HG03103 (cell line): ENCODE results near the gene ARHGAP10.

Source experiments
- ATAC-seq: cut with Tn5 transposase; IDR thresholded peaks from one replicate; pipeline ENCODE4 v1.9.1; 2021; ENCODE audit warnings: low read depth; ENCODE audit not compliant: unreplicated experiment

ARHGAP10 gene

DNA sequence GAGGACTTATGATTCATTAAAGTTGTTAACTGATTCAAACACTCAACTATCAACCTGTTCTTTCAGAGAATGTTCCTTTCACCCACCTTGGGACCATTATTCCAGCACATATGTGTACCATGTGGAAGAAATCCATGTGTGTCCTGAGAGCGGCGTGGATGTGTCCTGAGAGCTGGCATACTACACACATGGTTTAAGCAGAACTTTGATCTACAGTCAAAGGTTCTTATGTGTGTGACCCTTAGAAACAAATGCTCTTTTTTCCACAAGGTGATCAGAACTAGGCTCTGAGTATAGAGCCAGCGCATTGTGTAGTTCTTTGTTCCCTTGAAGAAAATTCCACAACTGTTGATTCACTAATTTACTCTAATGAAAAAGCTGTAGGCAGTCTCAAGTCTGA, 378.3 kb downstream of the ARHGAP10 start:
- no peak for ATAC-seq

DNA sequence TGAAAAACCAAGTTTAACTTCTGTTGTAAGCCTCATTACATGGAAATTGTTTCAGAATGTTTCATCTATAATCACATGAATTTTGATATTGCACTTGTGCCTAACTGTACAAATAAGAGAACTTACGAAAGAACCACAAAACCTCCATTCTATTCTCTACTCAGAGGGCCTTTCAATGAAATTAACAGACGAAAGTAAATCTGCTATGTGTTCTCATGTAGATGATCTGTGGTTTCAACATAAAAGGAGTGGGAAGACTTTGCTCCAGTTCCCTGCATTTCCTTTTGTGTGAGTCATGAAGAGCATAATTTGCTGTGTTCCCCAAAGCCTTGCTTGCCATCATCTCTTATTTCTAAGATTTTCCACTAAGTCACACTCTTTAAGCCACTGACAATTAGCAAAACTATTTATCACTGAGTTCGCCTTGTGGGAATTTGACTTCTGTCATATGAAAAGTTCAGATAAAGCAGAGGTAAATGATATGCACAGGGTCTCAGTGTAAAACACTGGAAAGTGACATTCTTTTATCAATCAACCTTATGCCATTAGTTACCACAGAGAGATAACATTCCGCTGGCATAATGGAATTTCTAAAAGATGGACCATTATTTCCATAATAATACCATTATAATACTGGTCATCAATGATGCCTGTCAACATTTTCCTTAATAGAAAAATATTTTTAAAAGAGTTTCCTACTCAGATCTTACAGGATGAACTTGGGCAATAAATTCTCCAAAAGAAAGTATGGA, 380.5 kb downstream of the ARHGAP10 start:
- ATAC-seq: no peak

DNA sequence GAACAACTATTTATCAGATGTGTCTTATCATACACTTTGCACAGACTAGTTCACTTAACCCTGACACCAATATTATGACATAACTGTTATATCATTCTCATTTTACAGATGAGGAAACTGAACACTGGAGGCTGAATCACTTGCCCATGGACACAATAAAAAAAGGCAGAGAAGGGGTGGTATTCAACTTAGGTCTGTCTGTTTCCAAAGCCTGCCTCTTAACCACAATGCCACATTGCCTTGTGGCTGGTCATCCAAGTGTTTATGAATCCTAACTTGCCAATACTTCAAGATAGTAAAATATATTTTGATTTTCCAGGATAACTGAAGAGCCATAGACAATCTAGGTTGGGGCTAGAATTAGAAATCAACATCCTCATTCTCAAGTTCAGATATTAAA, 382.5 kb downstream of the ARHGAP10 start:
- no peak for ATAC-seq

DNA sequence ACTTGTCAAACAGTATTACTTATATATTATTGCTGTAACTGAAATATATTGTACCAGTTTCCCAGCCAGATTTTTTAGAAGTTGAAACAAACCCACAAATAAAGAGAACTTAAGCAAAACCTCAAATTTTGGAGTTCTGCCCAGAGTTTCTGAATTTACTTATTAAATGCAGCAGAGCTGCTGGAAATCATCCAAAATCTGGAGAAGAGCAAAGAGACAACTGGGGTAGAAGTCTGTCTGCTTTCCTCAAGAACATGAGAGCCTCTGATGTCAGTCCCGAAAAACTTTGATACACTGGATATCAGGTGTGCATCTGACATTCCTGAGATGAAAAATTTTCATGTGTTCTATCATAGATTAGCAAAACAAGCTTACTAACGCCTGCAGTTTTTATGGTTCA, 384.4 kb downstream of the ARHGAP10 start:
- no peak for ATAC-seq

DNA sequence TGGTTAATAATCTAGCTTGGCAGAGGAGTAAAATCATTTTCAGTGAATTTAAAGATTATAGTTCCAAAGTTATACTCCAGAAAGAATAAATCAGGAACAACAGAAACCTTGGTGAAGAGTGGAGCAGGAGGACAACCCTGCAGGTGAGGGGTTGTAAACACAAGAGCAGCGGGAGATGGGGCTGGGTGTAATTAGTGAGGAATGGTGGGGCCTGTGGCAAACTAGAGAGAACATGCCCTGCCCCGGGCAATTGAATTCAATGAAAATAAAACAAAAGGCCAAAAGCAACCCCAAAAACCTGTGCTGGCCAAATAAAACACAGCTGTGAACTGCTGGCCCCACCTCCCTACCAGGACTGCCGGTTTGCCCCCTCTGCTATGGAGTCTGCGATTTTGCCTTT, 385.1 kb downstream of the ARHGAP10 start:
- no peak for ATAC-seq

DNA sequence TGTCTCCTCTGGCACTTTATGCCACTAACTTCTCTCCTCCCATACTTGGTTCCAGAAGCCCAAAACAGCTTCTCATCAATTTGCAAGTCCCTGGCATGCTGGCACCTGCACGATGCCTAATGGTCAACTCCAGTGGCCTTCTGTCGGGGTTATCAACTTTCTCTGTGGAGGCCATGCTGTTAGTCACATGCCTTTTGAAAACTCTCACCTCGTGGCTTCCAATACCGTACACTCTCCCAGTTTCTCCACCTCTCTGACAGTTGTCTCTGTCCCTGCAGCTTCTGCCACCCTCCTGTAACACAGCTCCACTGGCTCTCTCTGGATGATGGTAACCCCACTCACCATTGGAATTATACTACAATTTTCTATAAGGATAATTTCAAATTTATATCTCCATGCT, 386.3 kb downstream of the ARHGAP10 start:
- no peak for ATAC-seq

DNA sequence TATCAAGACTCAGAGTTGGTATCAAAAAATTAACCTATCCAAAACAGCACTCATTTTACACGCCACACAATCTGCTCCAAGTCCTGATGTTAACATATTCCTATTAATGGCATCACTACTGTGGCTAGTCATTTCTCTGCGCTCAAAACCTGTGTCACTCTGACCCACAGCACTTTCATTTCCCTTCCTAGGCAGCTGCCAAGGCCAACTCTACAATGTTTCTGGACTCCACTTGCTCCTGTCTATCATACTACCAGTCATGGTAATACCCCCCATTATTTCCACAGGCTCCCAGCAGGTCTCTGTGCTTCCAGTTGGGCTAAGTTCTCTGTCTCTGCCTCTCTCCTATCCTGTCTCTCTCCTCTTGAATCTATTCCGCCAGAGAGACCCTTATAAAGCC, 386.7 kb downstream of the ARHGAP10 start:
- no peak for ATAC-seq

DNA sequence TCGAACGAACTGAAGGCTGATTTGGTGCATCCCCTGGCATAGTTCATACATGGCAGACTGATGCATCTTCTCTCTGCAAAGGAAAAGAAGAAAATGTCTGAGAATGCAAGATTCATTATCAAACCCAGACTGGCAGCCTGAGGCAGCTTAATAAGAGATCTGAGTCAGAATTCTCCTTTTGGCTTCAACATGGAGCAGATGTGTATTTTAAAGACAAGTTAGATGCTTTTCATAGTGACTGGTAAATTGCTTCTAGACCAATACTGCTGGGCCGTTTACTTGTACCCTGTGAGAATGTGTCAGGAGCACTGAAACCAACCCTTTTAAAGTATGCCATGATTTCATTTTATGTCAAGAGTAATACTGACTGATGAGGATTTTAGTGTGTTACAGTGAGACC, 388.3 kb downstream of the ARHGAP10 start:
- no peak for ATAC-seq
